PC-3 (cell line): ENCODE measurements around the gene FCRL5. TPM values are rescaled to one million over a fixed set of nuclear protein-coding genes. Genes with fewer than 3 reads are reported as not detected.
"Not testable (repeated sequence)": the region's sequence is repeated elsewhere in the genome, so short reads cannot be mapped to it uniquely, and the experiment has no call there.

Source experiments
- ATAC-seq: fragments of 200-7000 bp; cut with Tn5 transposase; 2 replicates; pipeline ENCODE4 v1.9.1; 2020; ENCODE audit warnings: mild to moderate bottlenecking, moderate library complexity
- BruUV-seq: library from RNA; stranded (reverse); fragments of 400-500 nt; replicated peaks from 2 replicates; lab custom pipeline; 2021; lab: Mats Ljungman, UMichigan
- CTCF ChIA-PET: fragments of 300-600 bp; sonication (Branson Sonifier 250); formaldehyde crosslinking; loops from one replicate; lab custom pipeline; 2022; ENCODE audit warnings: antibody characterized with exemption; lab: Charles Lee
- POLR2A ChIA-PET: fragments of 300-600 bp; sonication (Branson Sonifier 250); formaldehyde crosslinking; loops from one replicate; lab custom pipeline; 2022; ENCODE audit warnings: antibody characterized with exemption; ENCODE audit not compliant: unreplicated experiment; lab: Charles Lee
- DNase-seq: peaks from one replicate; pipeline ENCODE4 v3.0.0-alpha.2; 2015
- H2AFZ ChIP-seq: fragments of 300-600 bp; sonication (generic); 2 replicates; pipeline ENCODE4 v1.6.0; 2016; ENCODE audit warnings: antibody characterized with exemption, low read length
- H3F3A ChIP-seq: fragments of 300-600 bp; sonication (generic); one replicate; pipeline ENCODE4 v1.6.0; 2017; ENCODE audit warnings: antibody characterized with exemption, low read length, control low read depth, mild to moderate bottlenecking; ENCODE audit not compliant: unreplicated experiment
- H3K27ac ChIP-seq: fragments of 300-600 bp; sonication (generic); 2 replicates; pipeline ENCODE4 v1.5.1; 2016; ENCODE audit warnings: mild to moderate bottlenecking, low read length
- H3K27me3 ChIP-seq: fragments of 300-600 bp; sonication (generic); 2 replicates; pipeline ENCODE4 v1.6.1; 2016; ENCODE audit warnings: low read length, mixed read lengths
- H3K36me3 ChIP-seq: fragments of 300-600 bp; sonication (generic); 2 replicates; pipeline ENCODE4 v1.6.1; 2016; ENCODE audit warnings: low read depth, mixed run types, low read length, mixed read lengths
- H3K4me1 ChIP-seq: fragments of 300-600 bp; sonication (generic); 2 replicates; pipeline ENCODE4 v1.5.1; 2016; ENCODE audit warnings: low read length; ENCODE audit not compliant: insufficient read depth
- H3K4me2 ChIP-seq: fragments of 300-600 bp; sonication (generic); 2 replicates; pipeline ENCODE4 v1.6.0; 2016; ENCODE audit warnings: low read length
- H3K4me3 ChIP-seq: fragments of 300-600 bp; sonication (generic); 2 replicates; pipeline ENCODE4 v1.5.1; 2016; ENCODE audit warnings: mild to moderate bottlenecking, low read length, mixed read lengths
- H3K79me2 ChIP-seq: fragments of 300-600 bp; sonication (generic); 2 replicates; pipeline ENCODE4 v1.6.1; 2017; ENCODE audit warnings: low read length, mixed read lengths
- H3K9ac ChIP-seq: fragments of 300-600 bp; sonication (generic); 2 replicates; pipeline ENCODE4 v1.6.0; 2016; ENCODE audit warnings: mild to moderate bottlenecking, low read length
- H3K9me2 ChIP-seq: fragments of 300-600 bp; sonication (generic); replicated peaks from 2 replicates; pipeline ENCODE4 v1.6.1; 2016; ENCODE audit warnings: mixed run types, low read length, mixed read lengths
- H3K9me3 ChIP-seq: fragments of 300-600 bp; sonication (generic); 2 replicates; pipeline ENCODE4 v1.6.1; 2016; ENCODE audit warnings: low read length, mixed read lengths
- H4K20me1 ChIP-seq: fragments of 300-600 bp; sonication (generic); 2 replicates; pipeline ENCODE4 v1.6.1; 2016; ENCODE audit warnings: low read length, mixed read lengths
- CTCF ChIP-seq: fragments of 300-600 bp; sonication (generic); conservative IDR thresholded peaks from 2 replicates; pipeline ENCODE4 v1.5.1; 2017; ENCODE audit warnings: antibody characterized with exemption, low read depth, mild to moderate bottlenecking, low read length
- EZH2 ChIP-seq: fragments of 300-600 bp; sonication (generic); IDR thresholded peaks from one replicate; pipeline ENCODE4 v1.6.1; 2017; ENCODE audit warnings: antibody characterized with exemption, mild to moderate bottlenecking, low read length; ENCODE audit not compliant: unreplicated experiment
- EZH2phosphoT487 ChIP-seq: fragments of 300-600 bp; sonication (generic); IDR thresholded peaks from 2 replicates; pipeline ENCODE4 v1.6.1; 2018; ENCODE audit warnings: mild to moderate bottlenecking, antibody characterized with exemption, low read length, borderline replicate concordance
- intact Hi-C: fragments of 100-400 bp; cut with micrococcal nuclease; formaldehyde crosslinking; loops from 2 replicates; pipeline ENCODE4 v1.9.0; 2023
- total RNA-seq: library from RNA; depleted of rRNA; stranded (reverse); fragments of >200 nt; gene quantifications from 2 replicates; pipeline ENCODE4 v1.2.3, GENCODE V29; 2014

The FCRL5 gene
- total RNA-seq, 1 experiment from 2014 or later: not detected

GRCh38 chr1:157487504-157487903 is 64.8 kb downstream of the FCRL5 start:
- Histone ChIP-seq H3K4me3 (no peak overlapping the region), H3K9me3 (no peaks in the 10 kb centered on the region), H2AFZ (no peak overlapping the region), H3K9ac (no peak overlapping the region), H3K9me2 (no peaks in the 10 kb centered on the region), H4K20me1 (no peaks in the 10 kb centered on the region), H3K79me2 (no peaks in the 10 kb centered on the region), H3K27me3 (peaks cover 37% of the 10 kb centered on the region), H3K36me3 (no peaks in the 10 kb centered on the region), H3K27ac (no peak overlapping the region), H3F3A (no peaks in the 10 kb centered on the region), H3K4me2 (no peak overlapping the region), H3K4me1 (no peaks in the 10 kb centered on the region)
- ATAC-seq (no peak), DNase-seq (no peak)
- ChIA-PET CTCF (no interaction called here), POLR2A (no interaction called here)
- TF ChIP-seq EZH2phosphoT487: no peak
- no peak for TF ChIP-seq EZH2
- TF ChIP-seq CTCF: no peak
- BruUV-seq: no TSS peak
- intact Hi-C loops: no loop called here

- H4K20me1 ChIP-seq: no peaks in the 10 kb centered on the region
- BruUV-seq: no TSS peak
- no peaks in the 10 kb centered on the region for H3K4me1 ChIP-seq
- POLR2A ChIA-PET: no interaction called here
- CTCF ChIA-PET: no interaction called here
- no peak overlapping the region for H3K9ac ChIP-seq
- intact Hi-C loops: no loop called here
- H3K27ac ChIP-seq: no peak overlapping the region
- H3F3A ChIP-seq: no peaks in the 10 kb centered on the region
- H3K9me3 ChIP-seq: no peaks in the 10 kb centered on the region
- DNase-seq: no peak
- no peak overlapping the region for H3K4me2 ChIP-seq
- no peaks in the 10 kb centered on the region for H3K79me2 ChIP-seq
- H2AFZ ChIP-seq: no peak overlapping the region
- no peaks in the 10 kb centered on the region for H3K36me3 ChIP-seq
- TF ChIP-seq EZH2phosphoT487 (no peak), EZH2 (no peak), CTCF (no peak)
- no peak overlapping the region for H3K4me3 ChIP-seq
- no peak for ATAC-seq
- no peaks in the 10 kb centered on the region for H3K9me2 ChIP-seq
- H3K27me3 ChIP-seq: peaks cover 34% of the 10 kb centered on the region
These were observed 65.2 kb downstream of the FCRL5 start for GRCh38 chr1:157487096-157487495.

GRCh38 chr1:157486400-157486799 is 65.9 kb downstream of the FCRL5 start:
- peaks cover 32% of the 10 kb centered on the region for H3K27me3 ChIP-seq
- H3K4me1 ChIP-seq, H3K4me2 ChIP-seq, H2AFZ ChIP-seq, H3K9ac ChIP-seq, intact Hi-C loops, H3K36me3 ChIP-seq, H3K27ac ChIP-seq, ATAC-seq, H3K79me2 ChIP-seq, H4K20me1 ChIP-seq, H3K9me3 ChIP-seq, CTCF ChIA-PET, BruUV-seq, H3F3A ChIP-seq, H3K9me2 ChIP-seq, H3K4me3 ChIP-seq, DNase-seq, POLR2A ChIA-PET: not testable (repeated sequence)
